Ectodermal cell (in vitro differentiated cells): ENCODE measurements around the gene PLCG2.
"Not testable (repeated sequence)": the region's sequence is repeated elsewhere in the genome, so short reads cannot be mapped to it uniquely, and the experiment has no call there.

Experiments used
- H3K27ac ChIP-seq: 2 replicates; pipeline ENCODE4 v1.7.0; 2013; ENCODE audit warnings: mild to moderate bottlenecking, low read depth, low read length; ENCODE audit not compliant: insufficient read depth, poor library complexity, severe bottlenecking
- H3K27me3 ChIP-seq: 2 replicates; pipeline ENCODE4 v1.7.0; 2013; ENCODE audit warnings: mild to moderate bottlenecking, low read length; ENCODE audit not compliant: insufficient read depth, control insufficient read depth, poor library complexity, severe bottlenecking
- H3K36me3 ChIP-seq: one replicate; pipeline ENCODE4 v1.7.0; 2013; ENCODE audit warnings: low read length; ENCODE audit not compliant: control insufficient read depth, insufficient read depth
- H3K4me1 ChIP-seq: one replicate; pipeline ENCODE4 v1.7.0; 2013; ENCODE audit warnings: low read length; ENCODE audit not compliant: control insufficient read depth, insufficient read depth
- H3K4me3 ChIP-seq: 2 replicates; pipeline ENCODE4 v1.7.0; 2013; ENCODE audit warnings: low read depth, low read length, control low read depth; ENCODE audit not compliant: insufficient read depth
- H3K9me3 ChIP-seq: 2 replicates; pipeline ENCODE4 v1.7.0; 2013; ENCODE audit warnings: mild to moderate bottlenecking, low read length, moderate library complexity; ENCODE audit not compliant: control insufficient read depth
- WGBS, 2 experiments: methylation state at CpG; one replicate each; pipeline ENCODE4 v1.1.7; 2013; ENCODE audit warnings: missing lambda C conversion rate in 2 of 2; 5-methylcytosine and 5-hydroxymethylcytosine counted together

The PLCG2 gene

DNA sequence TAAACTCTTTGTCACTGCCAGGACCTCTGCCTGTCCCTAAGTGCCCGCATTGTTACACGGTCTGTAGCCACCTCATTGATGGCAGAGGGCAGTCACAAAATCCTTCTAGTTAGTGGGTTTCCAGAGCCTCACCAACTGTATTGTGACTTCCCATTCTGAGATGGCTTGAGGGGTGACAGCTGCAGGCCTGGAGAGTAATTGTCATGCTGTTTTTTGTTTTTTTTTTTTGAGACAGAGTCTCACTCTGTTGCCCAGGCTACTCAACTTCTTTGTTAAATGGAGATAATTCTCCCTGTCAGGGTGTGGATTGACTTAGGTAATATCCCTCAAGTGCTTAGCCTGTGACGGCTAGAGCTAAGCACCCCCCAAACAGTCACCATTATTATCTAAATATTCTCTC, 154.3 kb downstream of the PLCG2 start:
- Histone ChIP-seq H3K4me1 (no peaks in the 10 kb centered on the region), H3K27ac (no peak overlapping the region), H3K27me3 (no peaks in the 10 kb centered on the region), H3K9me3 (no peaks in the 10 kb centered on the region), H3K36me3 (no peaks in the 10 kb centered on the region), H3K4me3 (no peak overlapping the region)
- WGBS, 2 experiments, result 73 to 90% methylated on average over 2 to 3 of the region's 3 CpGs

DNA sequence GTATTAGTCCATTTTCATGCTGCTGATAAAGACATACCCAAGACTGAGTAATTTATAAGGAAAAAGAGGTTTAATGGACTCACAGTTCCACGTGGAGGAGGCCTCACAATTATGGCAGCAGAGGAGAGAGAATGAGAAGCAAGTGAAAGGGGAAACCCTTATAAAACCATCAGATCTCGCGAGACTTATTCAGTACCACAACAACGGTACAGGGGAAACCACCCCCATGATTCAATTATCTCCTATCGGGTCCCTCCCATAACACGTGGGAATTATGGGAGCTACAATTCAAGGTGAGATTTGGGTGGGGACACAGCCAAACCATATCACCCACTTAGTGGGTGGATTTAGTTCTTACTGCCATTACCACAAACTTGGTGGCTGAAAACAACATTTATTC, 155.6 kb downstream of the PLCG2 start:
- H3K36me3 ChIP-seq, H3K27ac ChIP-seq, H3K4me1 ChIP-seq, H3K27me3 ChIP-seq, H3K4me3 ChIP-seq, H3K9me3 ChIP-seq: not testable (repeated sequence)
- 92 to 97% methylated on average over 6 of the region's 6 CpGs for WGBS, 2 experiments

DNA sequence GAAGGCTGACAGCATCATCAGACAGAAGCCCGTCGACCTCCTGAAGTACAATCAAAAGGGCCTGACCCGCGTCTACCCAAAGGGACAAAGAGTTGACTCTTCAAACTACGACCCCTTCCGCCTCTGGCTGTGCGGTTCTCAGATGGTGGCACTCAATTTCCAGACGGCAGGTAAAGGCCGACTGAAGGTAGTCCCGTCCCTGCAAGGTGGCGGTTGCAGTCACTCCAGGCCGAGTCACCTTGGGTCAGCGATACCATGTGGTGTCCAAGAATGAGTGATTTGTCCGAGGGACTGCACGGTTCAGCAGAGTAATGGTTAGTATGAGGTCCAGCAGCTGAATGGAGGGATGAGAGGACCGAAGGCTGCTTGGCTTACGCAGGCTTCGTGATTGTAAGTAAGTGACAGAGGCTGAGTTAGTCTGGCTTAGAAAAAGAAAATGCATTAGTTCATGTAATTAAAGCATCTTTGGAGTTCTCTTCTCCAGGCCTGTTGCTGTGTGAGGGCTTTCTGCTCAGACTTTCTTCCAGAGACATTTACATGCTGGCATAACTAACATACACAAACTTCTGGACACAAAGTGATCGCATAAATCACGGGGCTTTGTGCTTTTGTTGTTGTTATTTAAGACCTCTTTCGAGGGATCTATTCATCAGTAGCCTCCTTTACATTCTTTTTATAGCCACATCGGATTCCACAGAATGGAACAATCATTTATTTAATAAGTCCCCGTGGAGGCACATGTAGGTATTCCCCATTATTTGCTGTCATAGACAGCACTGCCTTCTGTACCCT, 157.3 kb downstream of the PLCG2 start:
- 84 to 87% methylated on average over 22 of the region's 23 CpGs for WGBS, 2 experiments
- no peaks in the 10 kb centered on the region for H3K9me3 ChIP-seq
- no peaks in the 10 kb centered on the region for H3K27me3 ChIP-seq
- H3K4me1 ChIP-seq, result peaks cover 14% of the 10 kb centered on the region
- no peaks in the 10 kb centered on the region for H3K36me3 ChIP-seq
- H3K27ac ChIP-seq, result no peak overlapping the region
- H3K4me3 ChIP-seq, result no peak overlapping the region

DNA sequence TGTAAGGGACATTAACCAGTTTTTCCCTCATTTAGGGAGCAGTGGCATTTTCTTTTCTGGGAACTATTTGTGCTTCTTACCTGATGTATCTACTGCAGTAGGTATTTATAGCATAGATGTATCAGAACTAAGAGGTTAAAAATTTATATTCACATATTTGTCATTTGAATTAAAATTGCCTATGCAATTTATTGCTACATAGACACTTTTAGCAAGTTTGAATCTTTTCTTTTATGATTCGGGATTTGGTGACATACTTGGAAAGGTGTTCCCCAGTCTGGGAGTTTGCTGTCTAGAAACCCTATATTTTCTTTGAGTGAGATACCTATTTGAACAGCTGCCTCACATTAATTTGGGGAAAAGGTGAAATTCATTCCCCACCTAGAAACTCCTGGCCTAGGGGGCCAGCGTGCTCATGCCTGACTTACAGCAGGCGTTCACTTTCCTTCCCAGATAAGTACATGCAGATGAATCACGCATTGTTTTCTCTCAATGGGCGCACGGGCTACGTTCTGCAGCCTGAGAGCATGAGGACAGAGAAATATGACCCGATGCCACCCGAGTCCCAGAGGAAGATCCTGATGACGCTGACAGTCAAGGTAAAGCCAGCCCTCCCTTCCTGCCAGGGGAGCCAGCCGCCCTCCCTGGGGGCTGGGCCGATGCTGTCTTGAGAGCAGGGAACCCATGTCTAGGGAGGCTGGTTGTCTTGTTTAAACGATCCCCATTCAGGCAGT, 158.4 kb downstream of the PLCG2 start:
- Histone ChIP-seq H3K4me3 (no peak overlapping the region), H3K4me1 (peaks cover 22% of the 10 kb centered on the region), H3K27me3 (no peaks in the 10 kb centered on the region), H3K27ac (no peak overlapping the region), H3K36me3 (no peaks in the 10 kb centered on the region), H3K9me3 (no peaks in the 10 kb centered on the region)
- WGBS, 2 experiments, result 65 to 71% methylated on average over 12 to 13 of the region's 13 CpGs

DNA sequence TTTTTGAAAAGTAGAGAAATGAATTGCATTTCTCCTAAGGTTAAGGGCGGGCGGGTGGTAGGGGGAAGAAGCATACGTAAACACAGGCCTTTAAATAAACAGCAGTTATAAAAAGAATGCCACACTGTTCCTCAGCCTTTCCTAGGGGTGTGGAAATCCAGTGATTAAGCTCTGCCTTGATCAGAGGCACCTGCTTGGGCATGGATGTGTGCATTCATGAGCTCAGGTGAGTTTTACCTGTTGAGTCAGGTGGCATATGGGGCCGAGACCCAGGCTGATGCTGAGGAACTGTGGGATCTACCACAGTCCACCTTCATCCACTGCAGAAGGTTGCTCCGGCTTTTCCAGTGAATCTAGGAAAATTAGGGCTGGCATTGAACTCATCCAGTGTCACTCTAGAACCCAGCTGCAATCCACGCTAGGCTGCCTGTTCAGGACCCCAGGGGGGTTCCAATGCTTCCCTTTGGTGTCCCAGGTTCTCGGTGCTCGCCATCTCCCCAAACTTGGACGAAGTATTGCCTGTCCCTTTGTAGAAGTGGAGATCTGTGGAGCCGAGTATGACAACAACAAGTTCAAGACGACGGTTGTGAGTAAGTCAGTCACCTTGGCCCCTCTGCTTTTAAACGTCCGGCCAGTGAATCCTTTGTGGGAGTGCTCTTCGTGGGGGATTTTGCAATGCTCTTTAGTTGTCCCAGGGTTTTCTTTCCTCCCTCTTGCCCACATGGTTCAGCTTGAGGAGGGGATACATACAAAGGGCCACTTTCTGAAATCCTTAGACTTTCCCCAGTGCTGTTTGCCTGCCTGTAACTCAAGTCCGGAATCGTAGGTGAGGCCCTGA, 159.5 kb downstream of the PLCG2 start:
- H3K4me3 ChIP-seq, result peak overlapping the region; percentile 8
- H3K27ac ChIP-seq, result no peak overlapping the region
- no peaks in the 10 kb centered on the region for H3K27me3 ChIP-seq
- H3K9me3 ChIP-seq, result no peaks in the 10 kb centered on the region
- peaks cover 23% of the 10 kb centered on the region for H3K4me1 ChIP-seq
- WGBS, 2 experiments, result 90 to 93% methylated on average over 17 of the region's 17 CpGs
- no peaks in the 10 kb centered on the region for H3K36me3 ChIP-seq

DNA sequence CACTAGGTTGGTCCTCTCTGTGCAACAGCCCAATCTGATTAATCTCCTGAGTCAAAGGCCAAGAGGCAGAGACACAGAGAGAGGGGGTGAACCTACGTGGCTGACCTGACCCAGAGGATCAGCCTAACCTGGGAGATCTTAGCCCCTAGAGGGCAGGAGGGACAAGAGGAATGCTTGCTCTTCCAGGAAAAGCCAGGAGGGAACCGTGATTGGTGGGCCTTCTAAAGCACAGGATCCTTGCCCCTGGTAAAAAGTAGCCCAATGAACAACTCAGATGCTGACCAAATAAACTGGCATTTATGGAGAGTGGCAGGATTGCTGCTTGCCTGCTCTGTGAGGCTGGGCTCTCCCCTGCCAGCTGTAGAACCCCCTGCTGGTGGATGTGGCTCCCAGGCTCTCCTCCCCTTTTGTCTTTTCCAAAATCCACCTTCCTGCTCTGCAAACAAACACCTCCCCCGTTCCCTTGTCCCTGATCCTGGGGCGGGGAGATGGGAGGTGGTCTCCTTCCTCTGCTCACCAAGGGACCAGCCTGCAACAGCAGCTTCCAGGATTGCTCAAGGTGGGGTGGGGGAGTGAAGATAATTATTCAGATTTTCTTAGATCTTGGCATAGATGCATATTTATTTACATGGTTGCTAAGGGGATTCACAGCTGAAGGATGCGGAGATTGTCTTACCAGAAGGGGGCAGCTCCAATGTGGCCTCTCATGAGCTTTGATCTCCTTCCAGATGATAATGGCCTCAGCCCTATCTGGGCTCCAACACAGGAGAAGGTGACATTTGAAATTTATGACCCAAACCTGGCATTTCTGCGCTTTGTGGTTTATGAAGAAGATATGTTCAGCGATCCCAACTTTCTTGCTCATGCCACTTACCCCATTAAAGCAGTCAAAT, 160.3 kb downstream of the PLCG2 start:
- 53 to 56% methylated on average over 6 to 7 of the region's 7 CpGs for WGBS, 2 experiments
- Histone ChIP-seq H3K27me3 (no peaks in the 10 kb centered on the region), H3K4me1 (peaks cover 23% of the 10 kb centered on the region), H3K9me3 (no peaks in the 10 kb centered on the region), H3K4me3 (peak overlapping the region; percentile 8), H3K27ac (no peak overlapping the region), H3K36me3 (no peaks in the 10 kb centered on the region)

DNA sequence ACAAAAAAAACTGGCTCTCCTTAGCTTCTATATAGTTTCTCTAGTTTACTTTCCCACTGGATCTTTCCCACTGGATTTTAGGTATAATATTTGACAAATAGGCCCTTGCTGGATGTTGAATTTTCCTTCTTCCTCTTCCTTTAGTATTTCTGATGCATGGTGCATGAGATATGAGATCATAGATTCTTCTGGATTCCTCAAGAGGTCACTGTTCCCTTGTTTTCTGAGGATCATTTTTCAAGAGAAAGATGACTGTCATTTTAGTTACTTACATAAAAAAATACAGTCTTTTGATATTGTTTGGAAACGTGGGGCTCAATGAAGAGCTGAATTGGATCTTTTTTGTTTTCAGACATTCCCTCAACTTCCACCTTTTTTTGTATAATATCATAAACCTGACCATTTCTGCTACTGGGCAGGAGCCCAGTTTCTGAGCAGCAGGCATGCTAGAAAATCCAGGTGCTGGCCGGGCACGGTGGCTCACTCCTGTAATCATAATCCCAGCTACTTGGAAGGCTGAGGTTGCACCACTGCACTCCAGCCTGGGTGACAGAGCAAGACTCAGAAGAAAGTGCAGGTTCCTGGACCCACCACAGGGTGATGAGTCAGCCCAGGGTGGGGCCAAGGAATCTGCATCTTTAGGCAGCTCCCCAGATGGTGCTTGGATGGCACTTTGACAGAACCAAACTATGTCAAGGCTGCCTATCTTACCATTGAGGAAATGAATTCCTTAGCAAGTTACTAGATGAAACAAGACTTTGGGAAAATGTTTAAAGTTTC, 161.9 kb downstream of the PLCG2 start:
- no peaks in the 10 kb centered on the region for H3K27me3 ChIP-seq
- no peak overlapping the region for H3K4me3 ChIP-seq
- peaks cover 23% of the 10 kb centered on the region for H3K4me1 ChIP-seq
- H3K27ac ChIP-seq, result no peak overlapping the region
- WGBS, 2 experiments, result 58 to 73% methylated on average over 2 to 3 of the region's 3 CpGs
- no peaks in the 10 kb centered on the region for H3K9me3 ChIP-seq
- H3K36me3 ChIP-seq, result no peaks in the 10 kb centered on the region

DNA sequence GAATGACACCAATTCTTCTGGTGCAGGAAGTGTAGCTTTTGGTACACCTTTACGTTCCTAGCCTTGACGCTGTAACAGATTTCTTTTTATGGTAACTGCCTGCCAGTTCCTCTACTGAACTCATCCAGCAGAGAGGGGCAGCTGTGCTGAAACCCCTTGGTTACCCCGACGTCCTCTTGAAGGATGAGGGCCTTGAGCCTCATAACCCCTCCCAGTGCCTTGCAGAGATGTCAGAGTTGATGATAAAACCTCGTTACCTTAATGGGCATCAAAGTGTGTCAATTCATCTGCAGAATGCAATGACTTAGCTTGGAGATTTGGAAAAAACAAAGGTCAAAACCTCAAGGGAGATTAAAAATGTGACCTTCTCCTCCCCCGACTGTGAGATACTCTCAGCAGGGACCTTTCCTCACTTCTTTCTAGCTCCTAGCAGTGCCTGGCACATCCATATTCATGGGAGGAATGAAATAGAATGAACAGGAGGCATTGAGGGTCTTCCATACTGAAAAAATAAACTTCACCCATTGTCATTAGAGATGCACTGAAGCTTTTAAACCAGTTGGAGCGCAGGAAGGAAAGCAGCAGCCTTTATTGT, 163.0 kb downstream of the PLCG2 start:
- peaks cover 23% of the 10 kb centered on the region for H3K4me1 ChIP-seq
- H3K36me3 ChIP-seq, result no peaks in the 10 kb centered on the region
- H3K27ac ChIP-seq, result no peak overlapping the region
- WGBS, 2 experiments, result 57 to 58% methylated on average over 6 to 7 of the region's 7 CpGs
- H3K27me3 ChIP-seq, result no peaks in the 10 kb centered on the region
- no peak overlapping the region for H3K4me3 ChIP-seq
- H3K9me3 ChIP-seq, result no peaks in the 10 kb centered on the region

DNA sequence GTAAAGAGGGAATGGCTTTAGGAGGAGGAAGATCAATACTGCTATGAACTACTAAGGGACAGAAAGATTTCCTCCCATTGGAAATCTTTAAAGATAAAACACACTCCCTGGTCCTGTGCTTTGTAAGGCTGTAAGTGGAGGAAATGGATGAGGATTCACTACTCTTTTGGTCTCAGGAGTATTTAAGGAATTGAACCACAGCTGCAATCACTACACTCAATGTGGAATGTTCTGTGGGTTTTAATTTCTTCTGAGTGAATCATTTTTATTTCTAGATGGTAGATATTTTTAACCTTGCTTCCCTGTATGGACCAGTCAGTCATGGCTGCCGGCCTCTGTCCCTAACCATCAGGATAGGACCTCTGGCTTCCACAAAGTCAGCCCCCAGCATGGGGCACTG, 166.6 kb downstream of the PLCG2 start:
- Histone ChIP-seq H3K4me3 (no peak overlapping the region), H3K27me3 (no peaks in the 10 kb centered on the region), H3K36me3 (no peaks in the 10 kb centered on the region), H3K4me1 (peaks cover 10% of the 10 kb centered on the region), H3K9me3 (no peaks in the 10 kb centered on the region), H3K27ac (no peak overlapping the region)
- WGBS, 2 experiments, result 93 to 97% methylated on average over 1 of the region's 1 CpG
